Suprapubic skin (tissue), 4 donors: ENCODE data around the gene C4B. TPM values are rescaled to one million over a fixed set of nuclear protein-coding genes. Genes with fewer than 3 reads are reported as not detected.
"Not testable (repeated sequence)": the region's sequence is repeated elsewhere in the genome, so short reads cannot be mapped to it uniquely, and the experiment has no call there.

Source experiments
- DNase-seq, 2 donors: peaks; one replicate each; pipeline ENCODE4 v3.0.0-alpha.2; 2019; ENCODE audit warnings: low spot score in 2 of 2
- H3K27ac ChIP-seq: fragments of 200-600 bp; sonication (generic); one replicate; pipeline ENCODE4 v1.5.1; 2019
- H3K27me3 ChIP-seq: fragments of 200-600 bp; sonication (generic); one replicate; pipeline ENCODE4 v1.5.1; 2019
- H3K36me3 ChIP-seq: fragments of 200-600 bp; sonication (generic); one replicate; pipeline ENCODE4 v1.5.1; 2019
- H3K4me1 ChIP-seq: fragments of 200-600 bp; sonication (generic); one replicate; pipeline ENCODE4 v1.5.1; 2019
- H3K4me3 ChIP-seq: fragments of 200-600 bp; sonication (generic); one replicate; pipeline ENCODE4 v1.5.1; 2019; ENCODE audit warnings: mild to moderate bottlenecking
- H3K9me3 ChIP-seq: fragments of 200-600 bp; sonication (generic); one replicate; pipeline ENCODE4 v1.5.1; 2019
- WGBS: methylation state at CpG from one replicate; pipeline ENCODE4 v1.1.5; 2018; 5-methylcytosine and 5-hydroxymethylcytosine counted together
- total RNA-seq, 4 donors: library from RNA; depleted of rRNA; stranded (reverse); fragments of >200 nt; gene quantifications; one replicate each; pipeline ENCODE4 v1.1.0, GENCODE V29; 2016

Gene C4B
- total RNA-seq, 4 donors from 2014 or later = 1.3 to 9.4 (median 5.1) TPM

DNA sequence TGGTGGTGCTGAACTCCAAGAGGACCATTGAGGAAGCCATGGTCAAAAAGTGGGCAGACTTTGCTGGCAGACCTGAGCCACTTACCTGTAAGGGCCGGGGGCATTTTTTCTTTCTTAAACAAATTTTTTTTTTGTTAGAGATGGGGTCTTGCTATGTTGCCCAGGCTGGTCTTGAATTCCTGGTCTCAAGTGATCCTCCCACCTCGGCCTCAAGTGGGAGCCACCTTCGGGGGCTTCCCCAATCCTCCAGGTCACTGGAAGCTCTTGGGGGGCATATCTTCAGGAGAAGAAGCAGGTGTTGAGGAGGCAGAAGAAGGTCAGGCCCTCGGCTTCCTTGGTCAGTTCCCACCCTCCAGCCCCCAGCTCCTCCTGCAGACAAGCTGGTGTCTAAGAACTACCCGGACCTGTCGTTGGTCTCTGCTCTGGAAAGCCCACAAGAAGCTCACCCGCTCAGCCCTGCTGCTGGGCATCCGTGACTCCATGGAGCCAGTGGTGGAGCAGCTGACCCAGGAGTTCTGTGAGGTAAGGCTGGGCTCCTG is 8.5 kb upstream of the C4B start:
- not testable (repeated sequence) for H3K27ac ChIP-seq, H3K4me3 ChIP-seq, H3K36me3 ChIP-seq, H3K27me3 ChIP-seq, H3K9me3 ChIP-seq, H3K4me1 ChIP-seq
- DNase-seq = peak; percentile 14 to 49
- 87% methylated on average over 8 of the region's 8 CpGs for WGBS

DNA sequence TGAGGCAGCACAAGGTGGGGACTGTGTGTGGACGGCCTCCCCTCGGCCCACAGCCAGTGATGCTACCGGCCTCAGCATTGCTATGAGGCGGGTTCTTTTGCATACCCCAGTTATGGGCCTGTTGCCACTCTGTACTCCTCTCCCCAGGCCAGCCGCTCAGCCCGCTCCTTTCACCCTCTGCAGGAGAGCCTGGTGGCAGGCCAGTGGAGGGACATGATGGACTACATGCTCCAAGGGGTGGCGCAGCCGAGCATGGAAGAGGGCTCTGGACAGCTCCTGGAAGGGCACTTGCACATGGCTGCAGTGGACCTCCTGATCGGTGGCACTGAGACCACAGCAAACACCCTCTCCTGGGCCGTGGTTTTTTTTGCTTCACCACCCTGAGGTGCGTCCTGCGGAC is 7.5 kb upstream of the C4B start:
- WGBS = 88% methylated on average over 9 of the region's 12 CpGs
- not testable (repeated sequence) for H3K27ac ChIP-seq, H3K36me3 ChIP-seq

DNA sequence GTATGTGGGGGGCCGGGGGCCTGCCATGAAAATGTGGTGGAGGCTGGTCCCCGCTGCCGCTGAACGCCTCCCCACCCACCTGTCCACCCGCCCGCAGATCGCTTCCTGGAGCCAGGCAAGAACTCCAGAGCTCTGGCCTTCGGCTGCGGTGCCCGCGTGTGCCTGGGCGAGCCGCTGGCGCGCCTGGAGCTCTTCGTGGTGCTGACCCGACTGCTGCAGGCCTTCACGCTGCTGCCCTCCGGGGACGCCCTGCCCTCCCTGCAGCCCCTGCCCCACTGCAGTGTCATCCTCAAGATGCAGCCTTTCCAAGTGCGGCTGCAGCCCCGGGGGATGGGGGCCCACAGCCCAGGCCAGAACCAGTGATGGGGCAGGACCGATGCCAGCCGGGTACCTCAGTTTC is 6.6 kb upstream of the C4B start:
- DNase-seq = peak in 1 of 2 donors; percentile 11

More for the DNA sequence above, 7.5 kb upstream of the C4B start:
- H3K4me1 ChIP-seq, H3K9me3 ChIP-seq, H3K27me3 ChIP-seq, H3K4me3 ChIP-seq: not testable (repeated sequence)
- DNase-seq = peak; percentile 22 to 49

DNA sequence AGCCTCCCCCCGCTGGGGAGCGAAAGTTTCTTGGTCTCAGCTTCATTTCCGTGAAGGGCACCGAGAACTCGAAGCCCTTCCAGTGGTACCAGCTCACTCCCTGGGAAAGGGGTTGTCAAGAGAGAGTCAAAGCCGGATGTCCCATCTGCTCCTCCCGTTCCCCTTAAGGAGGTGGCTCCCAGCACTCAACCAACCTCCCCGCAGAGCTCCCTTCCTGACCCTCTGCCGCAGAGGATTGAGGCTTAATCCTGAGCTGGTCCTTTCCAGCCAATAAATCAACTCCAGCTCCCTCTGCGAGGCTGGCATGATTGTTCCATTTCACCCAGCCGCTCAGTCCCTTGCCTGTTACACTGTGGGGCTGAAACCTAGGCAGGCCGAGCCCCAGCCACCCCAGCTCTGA is 6.0 kb upstream of the C4B start:
- WGBS = 45% methylated on average over 5 of the region's 12 CpGs
- not testable (repeated sequence) for H3K27ac ChIP-seq, H3K4me1 ChIP-seq, H3K27me3 ChIP-seq, H3K4me3 ChIP-seq, H3K36me3 ChIP-seq, H3K9me3 ChIP-seq
- DNase-seq = peak; percentile 9 to 17

More for the DNA sequence above, 6.6 kb upstream of the C4B start:
- H3K27ac ChIP-seq, H3K36me3 ChIP-seq, H3K9me3 ChIP-seq, H3K4me1 ChIP-seq, H3K27me3 ChIP-seq, H3K4me3 ChIP-seq: not testable (repeated sequence)
- WGBS = no CpG with 5 or more reads among the region's 24 CpGs

DNA sequence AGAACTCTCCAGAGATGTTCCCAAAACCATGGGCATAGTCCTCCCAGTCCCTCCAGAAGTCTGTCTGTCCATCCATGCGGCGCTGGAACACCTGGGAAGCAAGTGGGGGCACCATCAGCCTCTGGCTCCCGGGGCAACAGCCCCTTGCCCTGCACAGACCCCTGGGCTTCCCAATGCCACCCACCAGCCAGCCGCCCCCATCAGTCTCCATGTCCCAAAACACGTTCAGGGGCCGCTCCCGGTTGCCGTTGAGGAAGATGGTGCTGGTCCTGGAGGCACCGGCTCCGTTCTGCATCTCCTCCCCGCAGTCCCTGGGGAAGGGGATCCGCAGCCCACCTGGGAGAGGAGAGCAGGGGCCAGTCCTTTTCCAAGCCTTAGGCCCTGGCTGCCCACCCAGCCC is 5.1 kb upstream of the C4B start:
- peak; percentile 4 to 11 for DNase-seq
- not testable (repeated sequence) for H3K36me3 ChIP-seq, H3K9me3 ChIP-seq, H3K27me3 ChIP-seq, H3K27ac ChIP-seq, H3K4me1 ChIP-seq, H3K4me3 ChIP-seq
- WGBS = 93% methylated on average over 9 of the region's 12 CpGs

GRCh38 chr6:32010856-32011530 is 3.6 kb upstream of the C4B start:
- H3K9me3 ChIP-seq, H3K27me3 ChIP-seq, H3K4me1 ChIP-seq, H3K27ac ChIP-seq, H3K36me3 ChIP-seq, H3K4me3 ChIP-seq: not testable (repeated sequence)
- WGBS = 90% methylated on average over 13 of the region's 27 CpGs
- peak; percentile 38 to 71 for DNase-seq

- H3K36me3 ChIP-seq, H3K27me3 ChIP-seq, H3K27ac ChIP-seq, H3K4me1 ChIP-seq, H3K4me3 ChIP-seq, H3K9me3 ChIP-seq: not testable (repeated sequence)
- DNase-seq = peak; percentile 56 to 61
- 80% methylated on average over 12 of the region's 17 CpGs for WGBS
Measured at GRCh38 chr6:32012941-32013617, 1.5 kb upstream of the C4B start.

- WGBS = no CpG with 5 or more reads among the region's 5 CpGs
- not testable (repeated sequence) for DNase-seq, H3K9me3 ChIP-seq
Measured at GRCh38 chr6:32013738-32014137, 857 bp upstream of the C4B start.

DNA sequence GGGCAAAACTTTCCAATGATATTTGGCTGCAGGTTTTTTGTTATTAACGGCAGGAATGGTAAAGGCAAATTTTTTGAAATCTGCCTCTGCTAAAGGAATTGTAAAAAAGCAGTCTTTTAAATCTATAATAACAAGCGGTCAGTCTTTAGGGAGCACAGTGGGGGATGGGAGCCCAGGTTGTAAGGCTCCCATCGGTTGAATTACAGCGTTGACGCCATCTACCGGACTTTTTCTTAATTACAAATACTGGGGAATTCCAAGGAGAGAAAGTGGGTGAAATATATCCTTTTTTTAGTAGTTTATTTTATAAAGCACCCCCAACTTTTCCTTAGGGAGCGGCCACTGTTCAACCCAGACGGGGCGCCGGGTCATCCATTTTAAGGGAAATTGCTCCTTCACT is 7.5 kb downstream of the C4B start:
- not testable (repeated sequence) for H3K4me3 ChIP-seq, H3K27ac ChIP-seq, H3K9me3 ChIP-seq, H3K36me3 ChIP-seq, DNase-seq, H3K4me1 ChIP-seq, H3K27me3 ChIP-seq
- WGBS = no CpG with 5 or more reads among the region's 10 CpGs

More at GRCh38 chr6:32013738-32014137, 857 bp upstream of the C4B start:
- H3K27ac ChIP-seq, H3K4me1 ChIP-seq, H3K27me3 ChIP-seq, H3K4me3 ChIP-seq, H3K36me3 ChIP-seq: not testable (repeated sequence)

- H3K4me3 ChIP-seq, H3K27me3 ChIP-seq, H3K9me3 ChIP-seq, H3K27ac ChIP-seq, H3K36me3 ChIP-seq, H3K4me1 ChIP-seq: not testable (repeated sequence)
- DNase-seq = peak in 1 of 2 donors; percentile 29
- no CpG with 5 or more reads among the region's 10 CpGs for WGBS
Measured at GRCh38 chr6:32028631-32029030, 14.0 kb downstream of the C4B start.

GRCh38 chr6:32029553-32029952 is 15.0 kb downstream of the C4B start:
- not testable (repeated sequence) for H3K27ac ChIP-seq, H3K36me3 ChIP-seq, H3K27me3 ChIP-seq, H3K4me3 ChIP-seq, H3K4me1 ChIP-seq, H3K9me3 ChIP-seq
- DNase-seq = peak in 1 of 2 donors; percentile 33
- no CpG with 5 or more reads among the region's 14 CpGs for WGBS

GRCh38 chr6:32035283-32036013 is 20.9 kb downstream of the C4B start:
- H3K27ac ChIP-seq, DNase-seq, H3K27me3 ChIP-seq, H3K4me1 ChIP-seq, H3K4me3 ChIP-seq, H3K9me3 ChIP-seq, H3K36me3 ChIP-seq: not testable (repeated sequence)
- no CpG with 5 or more reads among the region's 16 CpGs for WGBS

- DNase-seq, H3K36me3 ChIP-seq, H3K9me3 ChIP-seq, H3K27me3 ChIP-seq, H3K4me1 ChIP-seq, H3K27ac ChIP-seq, H3K4me3 ChIP-seq: not testable (repeated sequence)
- WGBS = 83% methylated on average over 4 of the region's 5 CpGs
Measured at GRCh38 chr6:32037136-32037535, 22.5 kb downstream of the C4B start.
